ENCODE measurements around the gene FBXO42. TPM values are rescaled to one million over a fixed set of nuclear protein-coding genes. Genes with fewer than 3 reads are reported as not detected.

The FBXO42 gene
- total RNA-seq, 1 experiment from 2014 or later: 13.0 TPM

GRCh38 chr1:16286122-16286521 is 66.2 kb downstream of the FBXO42 start:
- CTCF ChIA-PET: no interaction called here

DNA sequence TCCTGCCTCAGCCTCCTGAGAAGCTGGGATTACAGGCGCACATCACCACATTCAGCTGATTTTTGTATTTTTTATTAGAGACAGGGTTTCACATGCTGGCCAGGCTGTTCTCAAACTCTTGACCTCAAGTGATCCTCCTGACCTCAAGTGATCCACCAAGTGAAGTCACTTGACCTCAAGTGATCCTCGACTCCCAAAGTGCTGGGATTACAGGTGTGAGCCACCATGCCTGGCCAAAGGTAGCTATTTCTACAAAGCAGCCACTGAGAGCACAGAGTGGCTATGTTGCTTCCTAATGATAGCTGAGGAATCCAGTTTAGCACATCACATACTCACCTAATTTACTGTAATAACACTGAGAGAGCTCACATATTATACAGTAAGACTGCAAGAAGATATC is 70.5 kb downstream of the FBXO42 start:
- intact Hi-C loops (cut with micrococcal nuclease; ENCODE audit: unreplicated experiment): no loop called here
- no peaks in the 10 kb centered on the region for H3K9me3 ChIP-seq (ENCODE audit: insufficient read depth, low read depth)
- ChIA-PET POLR2A (ENCODE audit: unreplicated experiment) (no interaction called here), CTCF (no interaction called here)
- H3K79me2 ChIP-seq (ENCODE audit: low read depth): no peaks in the 10 kb centered on the region
- no peaks in the 10 kb centered on the region for H3F3A ChIP-seq (ENCODE audit: insufficient read depth, low read depth)
- H3K9me2 ChIP-seq (ENCODE audit: insufficient read depth): no peaks in the 10 kb centered on the region
- H4K20me1 ChIP-seq (ENCODE audit: insufficient read depth): no peaks in the 10 kb centered on the region
- H2AFZ ChIP-seq: no peak overlapping the region
- TF ChIP-seq, protein P1, sequence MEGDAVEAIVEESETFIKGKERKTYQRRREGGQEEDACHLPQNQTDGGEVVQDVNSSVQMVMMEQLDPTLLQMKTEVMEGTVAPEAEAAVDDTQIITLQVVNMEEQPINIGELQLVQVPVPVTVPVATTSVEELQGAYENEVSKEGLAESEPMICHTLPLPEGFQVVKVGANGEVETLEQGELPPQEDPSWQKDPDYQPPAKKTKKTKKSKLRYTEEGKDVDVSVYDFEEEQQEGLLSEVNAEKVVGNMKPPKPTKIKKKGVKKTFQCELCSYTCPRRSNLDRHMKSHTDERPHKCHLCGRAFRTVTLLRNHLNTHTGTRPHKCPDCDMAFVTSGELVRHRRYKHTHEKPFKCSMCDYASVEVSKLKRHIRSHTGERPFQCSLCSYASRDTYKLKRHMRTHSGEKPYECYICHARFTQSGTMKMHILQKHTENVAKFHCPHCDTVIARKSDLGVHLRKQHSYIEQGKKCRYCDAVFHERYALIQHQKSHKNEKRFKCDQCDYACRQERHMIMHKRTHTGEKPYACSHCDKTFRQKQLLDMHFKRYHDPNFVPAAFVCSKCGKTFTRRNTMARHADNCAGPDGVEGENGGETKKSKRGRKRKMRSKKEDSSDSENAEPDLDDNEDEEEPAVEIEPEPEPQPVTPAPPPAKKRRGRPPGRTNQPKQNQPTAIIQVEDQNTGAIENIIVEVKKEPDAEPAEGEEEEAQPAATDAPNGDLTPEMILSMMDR (conservative IDR thresholded peaks at IDR 0.05): no peak
- TF ChIP-seq EZH2 (IDR thresholded peaks at IDR 0.05; ENCODE audit: low read depth): no peak
- no peak for DNase-seq
- no peak overlapping the region for H3K27ac ChIP-seq
- no peak overlapping the region for H3K4me2 ChIP-seq
- H3K4me3 ChIP-seq: no peak overlapping the region
- BruUV-seq (replicated peaks): no TSS peak
- no peaks in the 10 kb centered on the region for H3K4me1 ChIP-seq (replicated peaks; ENCODE audit: insufficient read depth)
- no peaks in the 10 kb centered on the region for H3K36me3 ChIP-seq (ENCODE audit: low read depth)
- H3K27me3 ChIP-seq (ENCODE audit: insufficient read depth, low read depth): no peaks in the 10 kb centered on the region

More at GRCh38 chr1:16286122-16286521, 66.2 kb downstream of the FBXO42 start:
- no peaks in the 10 kb centered on the region for H3K27me3 ChIP-seq (ENCODE audit: insufficient read depth, low read depth)
- no peak overlapping the region for H3K4me2 ChIP-seq
- intact Hi-C loops (cut with micrococcal nuclease; ENCODE audit: unreplicated experiment): no loop called here
- no peaks in the 10 kb centered on the region for H3K79me2 ChIP-seq (ENCODE audit: low read depth)
- POLR2A ChIA-PET (ENCODE audit: unreplicated experiment): no interaction called here
- H3K9me2 ChIP-seq (ENCODE audit: insufficient read depth): no peaks in the 10 kb centered on the region
- H4K20me1 ChIP-seq (ENCODE audit: insufficient read depth): no peaks in the 10 kb centered on the region
- DNase-seq: no peak
- BruUV-seq (replicated peaks): no TSS peak
- no peak overlapping the region for H3K4me3 ChIP-seq
- no peaks in the 10 kb centered on the region for H3K4me1 ChIP-seq (replicated peaks; ENCODE audit: insufficient read depth)
- H3F3A ChIP-seq (ENCODE audit: insufficient read depth, low read depth): no peaks in the 10 kb centered on the region
- H3K27ac ChIP-seq: no peak overlapping the region
- H3K9me3 ChIP-seq (ENCODE audit: insufficient read depth, low read depth): no peaks in the 10 kb centered on the region
- no peaks in the 10 kb centered on the region for H3K36me3 ChIP-seq (ENCODE audit: low read depth)
- no peak for TF ChIP-seq EZH2 (IDR thresholded peaks at IDR 0.05; ENCODE audit: low read depth)
- TF ChIP-seq, protein P1 (conservative IDR thresholded peaks at IDR 0.05): no peak
- H2AFZ ChIP-seq: no peak overlapping the region

- no peak overlapping the region for H3K27ac ChIP-seq
- no TSS peak for BruUV-seq (replicated peaks)
- POLR2A ChIA-PET (ENCODE audit: unreplicated experiment): no interaction called here
- no peak overlapping the region for H2AFZ ChIP-seq
- H3K4me3 ChIP-seq: no peak overlapping the region
- no peaks in the 10 kb centered on the region for H3K27me3 ChIP-seq (ENCODE audit: insufficient read depth, low read depth)
- no peaks in the 10 kb centered on the region for H3K9me3 ChIP-seq (ENCODE audit: insufficient read depth, low read depth)
- no peaks in the 10 kb centered on the region for H3K36me3 ChIP-seq (ENCODE audit: low read depth)
- H3K4me2 ChIP-seq: no peak overlapping the region
- no peaks in the 10 kb centered on the region for H3K4me1 ChIP-seq (replicated peaks; ENCODE audit: insufficient read depth)
- no peaks in the 10 kb centered on the region for H3K79me2 ChIP-seq (ENCODE audit: low read depth)
- TF ChIP-seq EZH2 (IDR thresholded peaks at IDR 0.05; ENCODE audit: low read depth): no peak
- H3K9me2 ChIP-seq (ENCODE audit: insufficient read depth): no peaks in the 10 kb centered on the region
- CTCF ChIA-PET: no interaction called here
- H3F3A ChIP-seq (ENCODE audit: insufficient read depth, low read depth): no peaks in the 10 kb centered on the region
- DNase-seq: no peak
- intact Hi-C loops (cut with micrococcal nuclease; ENCODE audit: unreplicated experiment): no loop called here
- H4K20me1 ChIP-seq (ENCODE audit: insufficient read depth): no peaks in the 10 kb centered on the region
Measured at GRCh38 chr1:16279186-16279585, 73.1 kb downstream of the FBXO42 start.

DNA sequence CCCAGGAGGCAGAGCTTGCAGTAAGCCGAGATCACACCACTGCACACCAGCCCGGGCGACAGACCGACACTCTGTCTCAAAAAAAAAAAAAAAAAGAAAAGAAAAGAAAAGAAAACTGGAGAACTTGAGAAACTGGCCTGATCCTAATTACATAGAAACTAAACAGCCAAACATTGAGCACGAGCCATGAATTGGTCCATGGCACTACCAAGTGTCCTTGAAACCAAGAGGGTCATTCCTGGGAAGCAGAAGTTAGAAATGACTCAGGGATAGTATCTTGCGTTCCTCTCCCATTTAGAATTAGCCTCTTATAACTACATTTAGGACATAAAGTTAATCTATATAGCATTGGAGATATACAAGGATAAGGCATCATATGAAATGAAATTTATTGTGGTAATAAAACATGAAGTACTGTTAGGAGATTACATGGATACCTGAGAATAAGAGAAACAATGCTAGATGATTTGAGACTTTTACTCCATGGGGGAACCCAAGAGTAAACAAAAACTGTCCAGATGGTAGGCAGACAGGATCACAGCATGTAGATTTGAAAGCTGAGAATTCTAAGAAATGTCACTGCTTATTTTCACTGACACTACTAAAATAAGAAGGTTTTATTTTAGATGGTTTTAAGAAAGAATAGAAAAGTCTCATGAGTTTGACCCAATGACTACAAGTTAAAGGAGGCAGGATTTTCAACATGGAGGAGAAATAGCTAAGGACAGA is 75.8 kb downstream of the FBXO42 start:
- Histone ChIP-seq H3K27ac (no peak overlapping the region), H3K9me2 (ENCODE audit: insufficient read depth) (no peaks in the 10 kb centered on the region), H2AFZ (no peak overlapping the region), H3F3A (ENCODE audit: insufficient read depth, low read depth) (no peaks in the 10 kb centered on the region), H3K4me1 (replicated peaks; ENCODE audit: insufficient read depth) (no peaks in the 10 kb centered on the region), H4K20me1 (ENCODE audit: insufficient read depth) (no peaks in the 10 kb centered on the region), H3K36me3 (ENCODE audit: low read depth) (no peaks in the 10 kb centered on the region), H3K9me3 (ENCODE audit: insufficient read depth, low read depth) (no peaks in the 10 kb centered on the region), H3K4me3 (no peak overlapping the region), H3K79me2 (ENCODE audit: low read depth) (no peaks in the 10 kb centered on the region), H3K27me3 (ENCODE audit: insufficient read depth, low read depth) (no peaks in the 10 kb centered on the region), H3K4me2 (no peak overlapping the region)
- no TSS peak for BruUV-seq (replicated peaks)
- intact Hi-C loops (cut with micrococcal nuclease; ENCODE audit: unreplicated experiment): no loop called here
- POLR2A ChIA-PET (ENCODE audit: unreplicated experiment): no interaction called here
- no peak for DNase-seq
- TF ChIP-seq, protein P1 (conservative IDR thresholded peaks at IDR 0.05): no peak
- TF ChIP-seq EZH2 (IDR thresholded peaks at IDR 0.05; ENCODE audit: low read depth): no peak
- CTCF ChIA-PET: interaction anchor here (0.6 kb wide), 1 partner anchor 16 kb away, joined by 3 read pairs; no protein-coding TSS in a partner anchor

Data from PC-9 (cell line).